Progenitor cell of endocrine pancreas (in vitro differentiated cells): ENCODE results near the gene WDR20. TPM values are rescaled to one million over a fixed set of nuclear protein-coding genes. Genes with fewer than 3 reads are reported as not detected.

Source experiments
- DNase-seq: peaks from one replicate; pipeline ENCODE4 v3.0.0; 2021; ENCODE audit warnings: low spot score; ENCODE audit not compliant: unreplicated experiment
- H3K27ac Mint-ChIP-seq: 2 replicates; pipeline ENCODE4 v1.8.0; 2021; ENCODE audit warnings: mild to moderate bottlenecking, moderate library complexity, mixed read lengths
- H3K27me3 Mint-ChIP-seq: 2 replicates; pipeline ENCODE4 v1.8.0; 2021; ENCODE audit warnings: mixed read lengths
- H3K36me3 Mint-ChIP-seq: 2 replicates; pipeline ENCODE4 v1.8.0; 2022; ENCODE audit warnings: mixed read lengths; ENCODE audit not compliant: insufficient read depth
- H3K4me1 Mint-ChIP-seq: 2 replicates; pipeline ENCODE4 v1.8.0; 2021; ENCODE audit warnings: low read depth, mixed read lengths
- H3K4me3 Mint-ChIP-seq: 2 replicates; pipeline ENCODE4 v1.8.0; 2021; ENCODE audit warnings: low read depth, mild to moderate bottlenecking, moderate library complexity, mixed read lengths
- H3K9me3 Mint-ChIP-seq: 2 replicates; pipeline ENCODE4 v1.8.0; 2021; ENCODE audit warnings: low read depth, mixed read lengths
- total RNA-seq: library from RNA; stranded (reverse); gene quantifications from 2 replicates; pipeline ENCODE4 v1.2.1, GENCODE V29; 2021
- TF ChIP-seq, protein P1 (sequence below): fragments of 200-600 bp; sonication (generic); IDR thresholded peaks from one replicate; pipeline ENCODE4 v1.5.0; 2021; ENCODE audit warnings: antibody characterized with exemption, mild to moderate bottlenecking; ENCODE audit not compliant: unreplicated experiment

Gene WDR20
- total RNA-seq, 1 donor from 2014 or later, result 34.9 TPM

DNA sequence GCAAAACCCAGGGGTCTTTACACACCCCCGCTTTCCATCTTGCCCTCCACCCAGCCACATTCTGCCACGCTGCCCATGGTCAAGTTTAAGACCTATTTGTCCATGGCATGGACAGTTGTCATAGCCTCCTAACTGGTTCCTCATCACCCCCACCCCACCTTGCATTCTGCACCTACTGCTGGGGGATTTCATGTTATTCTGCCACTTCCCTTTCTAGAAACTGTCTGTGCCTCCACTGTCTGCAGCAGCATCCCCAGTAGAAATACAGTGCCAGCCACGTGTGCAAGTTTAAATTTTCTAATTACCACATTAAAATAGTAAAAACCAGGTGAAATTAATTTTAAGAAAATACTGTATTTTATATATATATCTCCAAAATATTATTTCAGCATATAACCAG lies 63.2 kb downstream of the WDR20 start:
- no peak overlapping the region for H3K4me3 Mint-ChIP-seq
- H3K27ac Mint-ChIP-seq, result no peak overlapping the region
- no peaks in the 10 kb centered on the region for H3K4me1 Mint-ChIP-seq

GRCh38 chr14:102203382-102203781 lies 63.7 kb downstream of the WDR20 start:
- Mint-ChIP-seq H3K4me1 (no peaks in the 10 kb centered on the region), H3K36me3 (peaks cover 3% of the 10 kb centered on the region), H3K27ac (no peak overlapping the region), H3K4me3 (no peak overlapping the region), H3K9me3 (no peaks in the 10 kb centered on the region), H3K27me3 (no peaks in the 10 kb centered on the region)
- DNase-seq, result no peak
- TF ChIP-seq, protein P1, sequence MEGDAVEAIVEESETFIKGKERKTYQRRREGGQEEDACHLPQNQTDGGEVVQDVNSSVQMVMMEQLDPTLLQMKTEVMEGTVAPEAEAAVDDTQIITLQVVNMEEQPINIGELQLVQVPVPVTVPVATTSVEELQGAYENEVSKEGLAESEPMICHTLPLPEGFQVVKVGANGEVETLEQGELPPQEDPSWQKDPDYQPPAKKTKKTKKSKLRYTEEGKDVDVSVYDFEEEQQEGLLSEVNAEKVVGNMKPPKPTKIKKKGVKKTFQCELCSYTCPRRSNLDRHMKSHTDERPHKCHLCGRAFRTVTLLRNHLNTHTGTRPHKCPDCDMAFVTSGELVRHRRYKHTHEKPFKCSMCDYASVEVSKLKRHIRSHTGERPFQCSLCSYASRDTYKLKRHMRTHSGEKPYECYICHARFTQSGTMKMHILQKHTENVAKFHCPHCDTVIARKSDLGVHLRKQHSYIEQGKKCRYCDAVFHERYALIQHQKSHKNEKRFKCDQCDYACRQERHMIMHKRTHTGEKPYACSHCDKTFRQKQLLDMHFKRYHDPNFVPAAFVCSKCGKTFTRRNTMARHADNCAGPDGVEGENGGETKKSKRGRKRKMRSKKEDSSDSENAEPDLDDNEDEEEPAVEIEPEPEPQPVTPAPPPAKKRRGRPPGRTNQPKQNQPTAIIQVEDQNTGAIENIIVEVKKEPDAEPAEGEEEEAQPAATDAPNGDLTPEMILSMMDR, result no peak

More for the DNA sequence above, 63.2 kb downstream of the WDR20 start:
- peaks cover 3% of the 10 kb centered on the region for H3K36me3 Mint-ChIP-seq
- no peaks in the 10 kb centered on the region for H3K27me3 Mint-ChIP-seq
- TF ChIP-seq, protein P1, result no peak
- no peak for DNase-seq
- H3K9me3 Mint-ChIP-seq, result no peaks in the 10 kb centered on the region

- no peak overlapping the region for H3K27ac Mint-ChIP-seq
- H3K4me3 Mint-ChIP-seq, result no peak overlapping the region
Measured at GRCh38 chr14:102205560-102205959, 65.9 kb downstream of the WDR20 start.

GRCh38 chr14:102206918-102207317 lies 67.2 kb downstream of the WDR20 start:
- no peak overlapping the region for H3K27ac Mint-ChIP-seq
- no peak overlapping the region for H3K4me3 Mint-ChIP-seq
- H3K27me3 Mint-ChIP-seq, result no peaks in the 10 kb centered on the region
- DNase-seq, result no peak
- H3K36me3 Mint-ChIP-seq, result peaks cover 5% of the 10 kb centered on the region
- no peaks in the 10 kb centered on the region for H3K9me3 Mint-ChIP-seq
- no peaks in the 10 kb centered on the region for H3K4me1 Mint-ChIP-seq
- TF ChIP-seq, protein P1, result no peak

More at GRCh38 chr14:102205560-102205959, 65.9 kb downstream of the WDR20 start:
- Mint-ChIP-seq H3K36me3 (peaks cover 5% of the 10 kb centered on the region), H3K4me1 (no peaks in the 10 kb centered on the region), H3K9me3 (no peaks in the 10 kb centered on the region), H3K27me3 (no peaks in the 10 kb centered on the region)
- DNase-seq, result no peak
- TF ChIP-seq, protein P1, result no peak

- no peak for DNase-seq
- TF ChIP-seq, protein P1, result no peak
- Mint-ChIP-seq H3K9me3 (no peaks in the 10 kb centered on the region), H3K4me1 (no peaks in the 10 kb centered on the region), H3K27me3 (no peaks in the 10 kb centered on the region), H3K27ac (no peak overlapping the region), H3K4me3 (no peak overlapping the region), H3K36me3 (peaks cover 5% of the 10 kb centered on the region)
Measured at GRCh38 chr14:102207831-102208365, 68.2 kb downstream of the WDR20 start.
